ENCODE results near the gene OTOP1.

OTOP1 gene

DNA sequence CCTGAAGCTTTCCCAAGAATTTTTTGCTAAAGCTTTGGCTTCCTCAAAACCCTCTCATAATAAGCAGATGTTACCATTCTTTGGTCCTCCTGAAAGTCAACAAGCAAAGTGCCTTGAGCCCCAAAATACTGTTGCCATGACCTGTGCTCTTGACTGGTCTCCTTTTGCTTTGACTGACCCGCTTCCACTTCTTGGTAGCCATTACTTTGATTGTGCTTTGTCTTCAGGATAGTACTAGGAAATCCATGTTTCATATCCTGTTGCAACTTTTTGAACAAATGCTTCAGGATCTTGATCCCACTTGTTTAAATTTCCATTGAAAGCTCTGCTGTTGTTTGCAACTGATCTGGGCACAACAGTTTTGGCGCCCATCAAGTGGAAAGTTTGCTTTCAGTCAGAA is 6.9 kb upstream of the OTOP1 start:
- DNase-seq (ENCODE audit: low spot score) (no peak), ATAC-seq (ENCODE audit: low read depth) (no peak)
- Histone ChIP-seq H3K36me3 (ENCODE audit: low read depth) (no peaks in the 10 kb centered on the region), H3K27ac (ENCODE audit: poor library complexity, severe bottlenecking) (no peak overlapping the region), H3K9me3 (ENCODE audit: severe bottlenecking) (peaks cover 2% of the 10 kb centered on the region), H3K27me3 (ENCODE audit: insufficient read depth, poor library complexity, severe bottlenecking) (peaks cover 12% of the 10 kb centered on the region), H3K4me3 (ENCODE audit: severe bottlenecking) (no peak overlapping the region), H3K4me1 (ENCODE audit: insufficient read depth, poor library complexity, severe bottlenecking) (no peaks in the 10 kb centered on the region)
- TF ChIP-seq, protein P1, sequence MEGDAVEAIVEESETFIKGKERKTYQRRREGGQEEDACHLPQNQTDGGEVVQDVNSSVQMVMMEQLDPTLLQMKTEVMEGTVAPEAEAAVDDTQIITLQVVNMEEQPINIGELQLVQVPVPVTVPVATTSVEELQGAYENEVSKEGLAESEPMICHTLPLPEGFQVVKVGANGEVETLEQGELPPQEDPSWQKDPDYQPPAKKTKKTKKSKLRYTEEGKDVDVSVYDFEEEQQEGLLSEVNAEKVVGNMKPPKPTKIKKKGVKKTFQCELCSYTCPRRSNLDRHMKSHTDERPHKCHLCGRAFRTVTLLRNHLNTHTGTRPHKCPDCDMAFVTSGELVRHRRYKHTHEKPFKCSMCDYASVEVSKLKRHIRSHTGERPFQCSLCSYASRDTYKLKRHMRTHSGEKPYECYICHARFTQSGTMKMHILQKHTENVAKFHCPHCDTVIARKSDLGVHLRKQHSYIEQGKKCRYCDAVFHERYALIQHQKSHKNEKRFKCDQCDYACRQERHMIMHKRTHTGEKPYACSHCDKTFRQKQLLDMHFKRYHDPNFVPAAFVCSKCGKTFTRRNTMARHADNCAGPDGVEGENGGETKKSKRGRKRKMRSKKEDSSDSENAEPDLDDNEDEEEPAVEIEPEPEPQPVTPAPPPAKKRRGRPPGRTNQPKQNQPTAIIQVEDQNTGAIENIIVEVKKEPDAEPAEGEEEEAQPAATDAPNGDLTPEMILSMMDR (IDR thresholded peaks at IDR 0.05; ENCODE audit: poor library complexity, severe bottlenecking), result no peak

DNA sequence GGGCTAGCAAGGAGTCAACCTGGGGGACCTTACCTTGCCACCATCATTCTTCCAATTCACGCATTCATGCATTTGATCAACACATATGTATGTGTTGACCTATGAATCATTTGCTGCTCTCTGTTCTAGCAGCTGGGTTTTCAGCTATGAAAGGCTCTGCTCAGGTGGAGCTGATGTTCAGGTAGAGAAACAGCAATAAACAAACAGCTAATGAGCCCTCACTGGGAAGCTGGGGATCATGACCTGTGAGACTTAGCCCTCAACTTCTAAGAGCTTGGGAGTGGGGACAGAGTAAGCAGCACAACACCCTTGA is 1.6 kb upstream of the OTOP1 start:
- Histone ChIP-seq H3K36me3 (ENCODE audit: low read depth) (no peaks in the 10 kb centered on the region), H3K4me3 (ENCODE audit: severe bottlenecking) (no peak overlapping the region), H3K4me1 (ENCODE audit: insufficient read depth, poor library complexity, severe bottlenecking) (no peaks in the 10 kb centered on the region), H3K27me3 (ENCODE audit: insufficient read depth, poor library complexity, severe bottlenecking) (peaks cover 41% of the 10 kb centered on the region), H3K9me3 (ENCODE audit: severe bottlenecking) (no peaks in the 10 kb centered on the region), H3K27ac (ENCODE audit: poor library complexity, severe bottlenecking) (no peak overlapping the region)
- TF ChIP-seq, protein P1 (IDR thresholded peaks at IDR 0.05; ENCODE audit: poor library complexity, severe bottlenecking), result no peak
- ATAC-seq (ENCODE audit: low read depth) (no peak), DNase-seq (ENCODE audit: low spot score) (no peak)

DNA sequence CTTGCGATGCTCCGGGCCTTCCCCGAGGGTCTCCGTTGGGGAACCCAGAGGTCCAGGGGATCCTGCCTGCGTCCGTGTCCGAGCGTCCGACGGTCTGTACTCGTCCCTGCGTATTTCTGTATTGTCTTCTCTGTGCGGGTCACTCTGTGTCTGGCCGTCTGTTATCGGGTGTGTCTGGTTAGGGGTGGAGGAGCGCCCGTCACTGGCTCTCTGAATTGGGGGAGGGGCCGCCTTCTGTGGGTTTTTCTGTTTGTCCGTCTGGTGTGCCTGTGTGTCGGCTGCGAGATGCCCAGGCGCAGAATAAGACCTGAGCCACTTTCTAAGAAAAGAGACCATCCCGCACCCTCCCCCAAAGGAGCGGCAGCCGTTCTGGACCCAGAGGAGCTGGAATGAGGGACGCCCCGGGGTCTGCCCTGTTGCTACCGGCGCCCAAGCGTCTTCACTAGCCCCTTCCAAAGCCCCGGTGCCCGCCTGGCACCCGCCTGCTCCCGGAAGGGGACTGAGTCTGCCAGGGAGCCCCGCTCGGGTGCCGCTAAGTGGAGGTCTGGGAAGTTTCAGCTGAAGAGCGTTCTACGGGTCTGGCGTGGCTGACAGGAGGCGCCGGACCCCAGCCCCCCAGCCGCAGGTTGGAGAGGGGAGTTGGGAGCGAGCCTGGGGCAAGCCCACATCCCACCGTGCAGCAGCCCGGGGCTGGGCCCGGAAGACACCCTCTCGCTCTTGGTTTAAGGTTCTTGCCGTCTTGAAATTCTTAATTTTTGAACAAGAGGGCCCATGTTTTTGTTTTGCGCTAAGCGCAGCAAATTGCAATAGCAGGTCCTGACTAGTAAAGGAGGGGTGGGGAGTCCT is 1.0 kb upstream of the OTOP1 start:
- no peak for DNase-seq (ENCODE audit: low spot score)
- peaks cover 45% of the 10 kb centered on the region for H3K27me3 ChIP-seq (ENCODE audit: insufficient read depth, poor library complexity, severe bottlenecking)
- H3K27ac ChIP-seq (ENCODE audit: poor library complexity, severe bottlenecking), result no peak overlapping the region
- H3K4me3 ChIP-seq (ENCODE audit: severe bottlenecking), result no peak overlapping the region
- ATAC-seq (ENCODE audit: low read depth), result no peak
- TF ChIP-seq, protein P1 (IDR thresholded peaks at IDR 0.05; ENCODE audit: poor library complexity, severe bottlenecking), result no peak
- H3K4me1 ChIP-seq (ENCODE audit: insufficient read depth, poor library complexity, severe bottlenecking), result no peaks in the 10 kb centered on the region
- H3K36me3 ChIP-seq (ENCODE audit: low read depth), result no peaks in the 10 kb centered on the region
- no peaks in the 10 kb centered on the region for H3K9me3 ChIP-seq (ENCODE audit: severe bottlenecking)

DNA sequence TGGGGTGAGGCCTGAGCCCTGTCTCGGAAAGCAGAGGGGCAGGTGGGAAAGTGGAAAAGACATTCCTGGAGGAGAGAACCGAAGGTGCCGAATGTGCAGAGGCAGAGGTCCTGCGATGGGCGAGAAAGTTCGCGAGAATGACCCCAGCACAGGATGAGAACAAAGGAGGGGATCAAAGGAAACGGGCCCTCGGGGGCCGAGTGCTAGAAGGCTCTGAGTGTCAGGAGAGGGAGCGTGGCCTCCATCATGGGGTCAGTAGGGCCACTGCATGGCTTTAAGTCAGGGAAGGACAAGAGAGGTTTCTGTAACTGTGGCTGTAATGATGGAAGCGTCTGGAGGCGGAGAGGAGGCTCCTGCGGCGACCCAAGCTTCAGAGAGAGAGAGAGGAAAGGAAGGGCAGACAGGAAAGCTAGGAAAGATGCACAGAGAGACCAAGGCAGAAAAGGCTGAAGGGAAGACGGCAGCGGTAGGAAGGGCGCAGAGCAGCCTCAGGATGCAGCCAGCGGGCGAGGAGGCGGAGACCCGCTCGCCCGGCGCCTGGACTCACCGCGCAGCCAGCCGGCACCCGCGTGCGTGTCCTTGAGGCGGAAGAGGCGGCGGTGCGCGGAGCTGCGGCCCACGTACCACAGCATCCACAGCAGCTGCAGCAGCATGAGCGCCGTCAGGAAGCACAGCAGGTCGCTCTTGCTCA is 669 bp downstream of the OTOP1 start:
- ATAC-seq (ENCODE audit: low read depth) (no peak), DNase-seq (ENCODE audit: low spot score) (no peak)
- TF ChIP-seq, protein P1 (IDR thresholded peaks at IDR 0.05; ENCODE audit: poor library complexity, severe bottlenecking), result no peak
- H3K27me3 ChIP-seq (ENCODE audit: insufficient read depth, poor library complexity, severe bottlenecking), result peaks cover 45% of the 10 kb centered on the region
- H3K9me3 ChIP-seq (ENCODE audit: severe bottlenecking), result no peaks in the 10 kb centered on the region
- no peaks in the 10 kb centered on the region for H3K4me1 ChIP-seq (ENCODE audit: insufficient read depth, poor library complexity, severe bottlenecking)
- no peak overlapping the region for H3K4me3 ChIP-seq (ENCODE audit: severe bottlenecking)
- H3K36me3 ChIP-seq (ENCODE audit: low read depth), result no peaks in the 10 kb centered on the region
- H3K27ac ChIP-seq (ENCODE audit: poor library complexity, severe bottlenecking), result no peak overlapping the region

DNA sequence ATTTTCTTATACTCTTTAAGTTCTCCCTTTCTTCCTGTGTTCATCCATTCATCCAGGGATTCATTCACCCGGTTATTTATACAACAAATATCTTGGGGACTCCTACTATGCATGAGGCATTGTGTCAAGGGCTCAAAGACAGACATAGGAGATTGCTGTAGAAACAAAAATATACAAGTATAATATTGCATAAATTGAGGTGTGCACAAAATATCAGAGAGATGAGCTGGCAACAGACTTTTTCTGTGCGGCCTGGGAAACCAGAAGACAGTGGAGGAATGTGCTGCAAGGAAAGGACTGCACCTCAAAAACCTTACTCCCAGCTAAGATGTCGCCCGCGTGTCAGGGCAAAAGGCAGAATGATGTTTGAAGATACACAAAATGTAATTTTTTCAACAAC is 9.6 kb downstream of the OTOP1 start:
- H3K4me1 ChIP-seq (ENCODE audit: insufficient read depth, poor library complexity, severe bottlenecking), result no peaks in the 10 kb centered on the region
- H3K4me3 ChIP-seq (ENCODE audit: severe bottlenecking), result no peak overlapping the region
- no peaks in the 10 kb centered on the region for H3K9me3 ChIP-seq (ENCODE audit: severe bottlenecking)
- H3K27me3 ChIP-seq (ENCODE audit: insufficient read depth, poor library complexity, severe bottlenecking), result peaks cover 1% of the 10 kb centered on the region
- ATAC-seq (ENCODE audit: low read depth) (no peak), DNase-seq (ENCODE audit: low spot score) (no peak)
- H3K27ac ChIP-seq (ENCODE audit: poor library complexity, severe bottlenecking), result no peak overlapping the region
- H3K36me3 ChIP-seq (ENCODE audit: low read depth), result no peaks in the 10 kb centered on the region
- TF ChIP-seq, protein P1 (IDR thresholded peaks at IDR 0.05; ENCODE audit: poor library complexity, severe bottlenecking), result no peak
